HG03442 (cell line): ENCODE results near the gene FHIP2A.
"Not testable (repeated sequence)": the region's sequence is repeated elsewhere in the genome, so short reads cannot be mapped to it uniquely, and the experiment has no call there.

Experiments
- ATAC-seq: cut with Tn5 transposase; IDR thresholded peaks from one replicate; pipeline ENCODE4 v1.9.1; 2021; ENCODE audit warnings: mild to moderate bottlenecking, moderate library complexity; ENCODE audit not compliant: unreplicated experiment

Gene FHIP2A, protein sequence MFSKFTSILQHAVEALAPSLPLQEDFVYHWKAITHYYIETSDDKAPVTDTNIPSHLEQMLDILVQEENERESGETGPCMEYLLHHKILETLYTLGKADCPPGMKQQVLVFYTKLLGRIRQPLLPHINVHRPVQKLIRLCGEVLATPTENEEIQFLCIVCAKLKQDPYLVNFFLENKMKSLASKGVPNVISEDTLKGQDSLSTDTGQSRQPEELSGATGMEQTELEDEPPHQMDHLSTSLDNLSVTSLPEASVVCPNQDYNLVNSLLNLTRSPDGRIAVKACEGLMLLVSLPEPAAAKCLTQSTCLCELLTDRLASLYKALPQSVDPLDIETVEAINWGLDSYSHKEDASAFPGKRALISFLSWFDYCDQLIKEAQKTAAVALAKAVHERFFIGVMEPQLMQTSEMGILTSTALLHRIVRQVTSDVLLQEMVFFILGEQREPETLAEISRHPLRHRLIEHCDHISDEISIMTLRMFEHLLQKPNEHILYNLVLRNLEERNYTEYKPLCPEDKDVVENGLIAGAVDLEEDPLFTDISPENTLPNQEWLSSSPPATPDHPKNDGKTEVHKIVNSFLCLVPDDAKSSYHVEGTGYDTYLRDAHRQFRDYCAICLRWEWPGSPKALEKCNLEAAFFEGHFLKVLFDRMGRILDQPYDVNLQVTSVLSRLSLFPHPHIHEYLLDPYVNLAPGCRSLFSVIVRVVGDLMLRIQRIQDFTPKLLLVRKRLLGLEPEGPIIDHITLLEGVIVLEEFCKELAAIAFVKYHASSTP

DNA sequence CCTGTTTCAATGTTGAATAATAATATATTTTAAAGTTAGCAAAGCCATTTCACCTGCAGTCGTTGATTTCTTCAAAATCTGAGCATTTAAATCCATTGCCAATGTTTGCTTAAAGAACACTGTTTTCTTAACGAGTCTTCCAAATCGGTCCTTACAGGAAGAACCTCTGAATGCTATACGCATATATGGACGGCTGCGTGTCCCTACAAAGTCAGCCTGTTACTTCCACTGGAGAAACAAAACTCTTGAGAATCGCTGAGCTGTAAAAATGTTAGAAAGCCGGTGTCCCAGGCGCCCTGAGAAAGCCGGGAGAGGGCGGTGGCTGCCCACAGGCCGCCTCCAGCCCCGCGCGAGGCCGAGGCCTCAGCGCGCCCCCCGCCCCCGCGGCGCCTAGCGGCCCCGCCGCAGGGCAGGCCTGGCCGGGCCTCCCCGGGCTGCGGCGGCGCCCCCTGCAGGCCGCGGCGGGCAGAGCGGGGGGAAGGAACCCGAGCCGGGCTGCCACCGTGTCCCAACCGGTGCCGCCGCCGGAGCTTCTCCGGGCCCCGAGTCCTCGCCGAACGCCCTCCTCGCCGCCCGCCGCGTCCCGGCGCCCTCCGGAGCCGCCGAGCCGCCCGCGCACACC lies at the start of gene FHIP2A:
TSS of gene FHIP2A (plus strand) at position 488 of the 622 bp plus-strand sequence. CDS start 299 bp downstream, outside the sequence.
- peak; percentile 71 for ATAC-seq

DNA sequence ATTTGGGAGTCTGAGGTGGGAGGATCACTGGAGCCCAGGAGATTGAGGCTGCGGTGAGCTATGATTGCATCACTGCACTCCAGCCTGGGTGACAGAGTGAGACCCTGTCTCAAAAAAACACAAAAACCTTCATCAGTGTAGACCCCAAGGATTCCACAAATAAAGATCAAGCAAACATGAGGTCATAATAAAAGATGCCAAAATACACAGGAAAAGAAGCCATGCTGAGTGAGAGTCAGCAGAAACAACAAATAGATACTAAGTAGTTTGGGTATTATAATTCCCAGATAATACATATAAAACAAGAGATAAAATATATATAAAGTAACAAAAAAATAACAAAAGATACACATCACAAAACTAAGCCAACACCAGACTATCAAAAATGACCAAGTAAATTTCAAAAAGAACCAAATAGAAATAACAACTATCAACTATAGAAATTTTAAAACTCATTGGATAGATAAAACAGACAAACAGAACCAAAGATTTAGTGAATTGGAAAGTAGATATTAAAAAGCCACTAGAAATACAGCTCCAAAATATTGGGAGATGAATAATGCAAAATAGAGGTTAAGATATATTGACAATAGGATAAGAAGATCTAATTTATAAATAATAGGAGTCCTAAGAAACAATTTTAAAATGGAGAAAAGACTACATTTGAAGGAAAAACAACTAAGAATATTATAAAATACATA lies 48.9 kb upstream of the FHIP2A start:
- ATAC-seq, result no peak

DNA sequence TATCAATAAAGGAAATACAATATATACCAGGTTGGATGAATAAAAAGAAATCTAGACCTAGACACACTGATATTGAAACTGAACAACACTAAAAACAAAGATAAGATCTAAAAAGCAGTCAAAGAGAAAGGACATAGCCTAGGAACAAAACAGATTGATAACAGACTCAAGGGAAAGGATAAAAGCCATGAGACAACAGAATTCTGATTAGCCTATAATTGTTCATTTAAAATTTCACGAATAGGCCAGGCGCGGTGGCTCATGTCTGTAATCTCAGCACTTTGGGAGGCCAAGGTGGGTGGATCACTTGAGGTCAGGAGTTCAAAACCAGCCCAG lies 48.4 kb upstream of the FHIP2A start:
- ATAC-seq, result no peak

DNA sequence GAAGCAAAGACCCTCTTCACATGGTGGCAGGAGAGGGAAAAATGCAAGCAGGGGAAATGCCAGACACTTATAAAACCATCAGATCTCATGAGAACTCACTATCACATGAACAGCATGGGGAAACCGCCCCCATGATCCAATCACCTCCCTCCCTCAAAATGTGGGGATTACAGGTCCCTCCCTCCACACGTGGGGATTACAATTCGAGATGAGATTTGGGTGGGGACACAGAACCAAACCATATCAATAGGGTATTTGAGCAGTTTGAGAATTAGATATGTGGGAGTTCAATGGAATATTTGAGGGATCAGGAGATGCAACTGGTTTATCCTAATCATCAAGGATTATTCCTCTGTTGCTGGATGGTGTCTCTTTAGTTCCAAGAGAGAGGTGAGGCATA lies 46.5 kb upstream of the FHIP2A start:
- ATAC-seq, result not testable (repeated sequence)

DNA sequence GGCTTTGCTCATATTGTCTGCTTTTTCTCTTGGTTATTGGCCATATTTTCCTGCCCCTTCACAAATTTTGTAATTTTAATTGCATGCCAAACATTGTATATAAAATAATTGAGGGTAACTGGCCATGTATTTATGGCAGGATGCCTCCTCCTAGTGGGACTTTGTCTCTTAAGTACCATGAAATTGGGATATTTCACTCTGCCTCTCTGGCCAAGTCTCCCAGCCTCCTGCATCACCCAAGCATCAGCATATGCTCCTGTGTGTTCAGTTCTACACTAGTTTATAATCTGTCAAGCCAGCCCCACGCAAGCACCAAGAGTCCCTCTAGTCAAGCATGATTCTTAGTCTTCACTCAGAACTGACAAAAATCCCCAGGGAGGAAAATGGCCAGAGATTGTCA lies 44.2 kb upstream of the FHIP2A start:
- ATAC-seq, result no peak

DNA sequence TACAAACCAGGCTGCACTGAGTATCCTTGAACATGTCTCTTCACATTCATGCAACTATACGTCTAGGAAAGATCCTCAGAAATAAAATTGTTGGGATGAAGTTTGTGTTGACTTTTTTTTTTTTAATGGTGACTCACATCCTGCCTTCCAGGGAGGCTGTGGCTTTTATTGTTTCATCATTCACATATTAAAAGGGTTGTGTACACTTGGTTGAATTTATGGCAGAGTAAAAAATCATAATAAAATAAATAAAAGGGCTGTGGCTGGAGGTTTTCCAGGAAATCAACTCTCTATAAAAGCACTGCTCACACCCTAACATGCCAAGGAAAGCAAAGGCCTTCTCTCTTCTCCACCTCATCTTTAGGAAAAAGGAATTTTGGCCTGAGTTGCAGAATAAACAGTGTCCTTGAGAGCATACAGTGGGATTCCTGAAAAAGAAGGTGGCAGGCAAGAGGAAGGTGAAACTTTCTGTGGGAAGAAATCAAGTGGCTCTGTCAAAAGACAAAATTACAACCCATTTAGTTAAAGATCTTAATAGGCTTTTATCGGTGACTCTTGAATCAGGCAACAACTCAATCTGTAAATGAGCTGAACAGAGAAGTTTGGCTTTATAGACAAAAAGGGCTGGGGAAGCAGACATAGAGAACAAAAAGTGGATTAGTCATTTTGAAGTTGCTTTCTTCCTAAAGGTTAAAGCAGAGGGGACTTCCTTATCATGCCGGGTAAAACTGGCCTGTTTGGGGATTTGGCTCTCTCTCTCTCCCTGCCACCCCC lies 41.6 kb upstream of the FHIP2A start:
- no peak for ATAC-seq

DNA sequence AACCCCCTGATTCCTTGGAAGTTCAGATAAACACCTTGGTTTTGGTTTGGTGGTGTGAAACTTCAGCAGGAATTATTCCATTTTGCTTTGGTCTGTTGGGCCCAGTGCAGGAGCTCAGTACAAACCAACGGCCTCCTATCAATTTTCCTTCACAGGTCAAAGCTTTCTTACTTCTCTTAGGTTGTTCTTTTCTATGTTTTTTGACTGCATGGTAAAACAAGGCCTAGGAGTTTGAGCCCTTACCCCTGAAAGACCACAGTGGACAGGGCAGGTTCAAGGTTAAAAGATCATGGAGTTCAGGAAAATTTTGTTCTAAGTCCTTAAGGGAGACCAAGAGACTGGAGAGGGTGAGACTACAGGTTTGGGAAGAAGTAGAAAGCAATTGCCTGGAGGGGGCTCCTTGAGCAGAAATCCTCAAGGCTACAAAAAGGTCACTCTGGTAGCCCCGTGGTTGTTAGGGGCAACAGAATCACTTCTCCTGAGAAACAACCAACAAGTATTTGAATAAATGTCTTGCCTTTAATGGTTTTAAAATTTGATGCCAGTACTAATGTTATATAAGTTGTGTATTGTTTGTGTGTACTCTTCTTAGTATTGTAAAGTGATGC lies 40.9 kb upstream of the FHIP2A start:
- no peak for ATAC-seq

DNA sequence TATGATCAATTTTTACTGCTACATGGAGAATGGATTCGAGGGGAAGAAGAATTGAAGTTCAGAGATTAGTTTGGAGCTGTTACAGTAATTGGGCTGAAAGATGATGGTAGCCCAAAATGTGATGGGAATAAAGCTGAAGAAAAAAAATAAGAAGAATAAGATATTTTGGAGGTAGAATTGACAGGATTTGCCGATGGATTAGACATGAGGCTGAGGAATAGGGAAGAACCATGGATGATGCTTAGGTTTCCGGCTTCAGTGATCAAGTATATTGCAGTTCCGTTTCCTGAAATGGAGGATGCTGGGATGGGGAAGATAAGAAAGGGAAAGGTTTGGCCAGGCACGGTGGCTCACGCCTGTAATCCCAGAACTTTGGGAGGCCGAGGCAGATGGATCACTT lies 38.9 kb upstream of the FHIP2A start:
- no peak for ATAC-seq

DNA sequence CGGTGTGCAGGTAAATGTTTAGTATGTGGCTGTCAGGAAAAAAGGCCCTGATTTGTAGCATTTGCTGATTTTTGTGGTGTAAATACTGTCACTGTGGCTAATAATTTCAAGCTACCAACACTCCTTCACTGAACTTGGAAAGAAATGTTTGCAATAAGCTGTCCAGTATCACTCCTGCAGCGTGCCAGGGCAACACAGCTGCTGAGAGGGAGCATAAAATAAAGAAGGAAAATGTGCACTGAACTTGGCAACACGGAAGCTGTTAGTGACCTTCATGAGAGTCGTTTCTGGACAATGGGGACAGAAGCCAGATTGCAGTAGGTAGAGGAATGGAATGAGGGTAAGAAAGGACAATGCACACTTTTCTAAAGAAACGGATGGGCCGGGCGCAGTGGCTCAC lies 37.9 kb upstream of the FHIP2A start:
- no peak for ATAC-seq

DNA sequence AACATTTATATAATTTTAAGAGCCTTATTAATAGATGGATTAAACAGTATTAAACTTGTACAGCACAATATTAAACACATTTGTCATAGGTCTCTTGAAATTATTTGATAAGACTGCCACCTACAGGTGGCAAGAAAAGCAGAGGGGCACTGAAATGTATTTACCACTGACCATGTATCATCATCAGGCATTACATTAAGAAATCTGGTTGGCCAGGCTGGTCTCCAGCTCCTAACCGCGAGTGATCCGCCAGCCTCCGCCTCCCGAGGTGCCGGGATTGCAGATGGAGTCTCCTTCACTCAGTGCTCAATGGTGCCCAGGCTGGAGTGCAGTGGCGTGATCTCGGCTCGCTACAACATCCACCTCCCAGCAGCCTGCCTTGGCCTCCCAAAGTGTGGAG lies 35.1 kb upstream of the FHIP2A start:
- ATAC-seq, result peak; percentile 70

DNA sequence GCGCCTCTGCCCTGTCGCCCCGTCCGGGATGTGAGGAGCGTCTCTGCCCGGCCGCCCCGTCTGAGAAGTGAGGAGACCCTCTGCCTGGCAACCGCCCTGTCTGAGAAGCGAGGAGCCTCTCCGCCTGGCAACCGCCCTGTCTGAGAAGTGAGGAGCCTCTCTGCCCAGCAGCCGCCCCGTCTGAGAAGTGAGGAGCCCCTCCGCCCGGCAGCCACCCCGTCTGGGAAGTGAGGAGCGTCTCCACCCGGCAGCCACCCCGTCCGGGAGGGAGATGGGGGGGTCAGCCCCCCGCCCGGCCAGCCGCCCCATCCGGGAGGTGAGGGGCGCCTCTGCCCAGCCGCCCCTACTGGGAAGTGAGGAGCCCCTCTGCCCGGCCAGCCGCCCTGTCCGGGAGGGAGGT lies 34.4 kb upstream of the FHIP2A start:
- ATAC-seq, result not testable (repeated sequence)

DNA sequence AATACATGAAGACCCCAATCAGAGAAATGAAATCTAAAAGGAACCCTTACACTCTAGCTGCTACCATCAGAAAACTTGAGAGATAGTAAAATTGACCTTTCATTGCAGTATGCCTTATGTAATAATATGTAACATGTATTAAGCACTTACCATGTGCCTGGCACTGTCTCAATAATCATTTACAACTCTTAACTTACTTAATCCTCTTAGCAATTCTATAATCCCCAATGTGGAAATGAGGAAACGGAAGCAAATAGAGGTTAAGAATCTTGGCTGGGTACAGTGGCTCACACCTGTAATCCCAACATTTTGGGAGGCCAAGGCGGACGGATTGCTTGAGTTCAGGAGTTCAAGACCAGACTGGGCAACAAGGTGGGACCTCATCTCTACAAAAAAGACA lies 29.8 kb upstream of the FHIP2A start:
- no peak for ATAC-seq

DNA sequence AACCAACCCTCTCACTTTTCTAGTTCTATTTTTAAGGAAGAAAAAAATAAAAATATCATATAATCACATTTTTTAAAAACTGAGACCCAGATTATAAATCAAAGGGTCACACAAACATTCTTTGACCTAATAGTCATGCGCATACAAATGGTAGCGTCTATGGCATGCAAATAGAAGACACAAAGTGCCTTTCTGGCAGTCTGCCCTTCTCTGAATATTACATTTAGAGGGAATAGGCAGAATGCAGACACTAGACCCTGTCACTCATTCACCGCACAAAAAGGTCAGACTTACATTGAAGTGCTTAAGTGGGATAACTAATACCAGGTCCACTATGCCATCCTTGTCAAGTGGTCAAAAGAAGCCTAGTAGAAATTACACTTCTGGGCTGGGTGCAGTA lies 26.5 kb upstream of the FHIP2A start:
- no peak for ATAC-seq

DNA sequence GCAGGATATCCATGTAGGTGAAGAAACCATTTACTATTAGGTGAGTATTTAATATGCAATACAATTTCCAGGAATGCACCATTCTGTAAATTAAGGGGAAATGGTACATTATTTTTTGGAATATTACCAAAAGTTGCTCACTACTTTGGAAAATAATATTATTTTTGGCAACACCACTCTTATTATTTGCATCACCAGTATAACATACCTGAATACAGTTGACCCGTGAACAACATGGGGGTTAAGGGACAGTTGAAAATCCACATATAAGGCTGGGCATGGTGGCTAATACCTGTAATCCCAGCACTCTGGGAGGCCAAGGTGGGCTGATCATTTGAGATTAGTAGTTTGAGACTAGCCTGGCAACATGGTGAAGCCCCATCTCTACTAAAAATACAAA lies 21.2 kb upstream of the FHIP2A start:
- ATAC-seq, result no peak

DNA sequence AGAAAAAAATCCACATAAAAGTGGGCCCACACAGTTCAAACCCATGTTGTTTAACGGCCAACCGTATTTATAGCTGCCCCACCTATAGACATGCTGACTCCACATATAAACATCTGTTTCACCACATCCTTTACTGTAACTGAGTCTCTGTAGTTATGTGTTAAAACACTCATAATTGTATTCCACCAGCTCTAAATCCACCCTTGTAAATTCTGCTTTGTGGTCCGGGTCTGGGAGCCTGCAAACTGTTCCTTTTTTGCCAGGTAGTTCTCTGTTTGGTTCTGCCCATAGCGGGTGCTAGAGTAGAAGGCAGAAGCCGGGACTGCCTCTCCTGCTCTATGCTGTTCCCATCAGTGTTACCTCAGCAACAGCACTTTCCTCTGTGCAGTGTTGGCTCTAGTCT lies 20.2 kb upstream of the FHIP2A start:
- peak; percentile 77 for ATAC-seq

DNA sequence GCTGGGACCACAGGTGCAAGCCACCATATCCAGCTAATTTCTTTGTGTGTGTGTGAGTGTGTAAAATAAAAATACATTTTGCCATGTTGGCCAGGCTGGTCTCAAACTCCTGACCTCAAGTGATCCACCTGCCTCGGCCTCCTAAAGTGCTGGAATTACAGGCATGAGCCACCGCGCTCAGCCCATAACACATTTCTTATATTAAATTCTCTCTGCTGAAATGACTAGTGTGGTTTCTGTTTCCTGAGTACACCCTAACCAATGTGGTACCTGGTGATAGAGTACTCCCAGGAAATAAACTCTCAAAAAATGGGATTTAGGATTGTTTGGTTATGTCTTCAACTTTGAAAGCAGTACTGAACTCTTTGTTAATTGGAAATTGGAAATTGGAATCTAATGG lies 19.4 kb upstream of the FHIP2A start:
- ATAC-seq, result no peak

DNA sequence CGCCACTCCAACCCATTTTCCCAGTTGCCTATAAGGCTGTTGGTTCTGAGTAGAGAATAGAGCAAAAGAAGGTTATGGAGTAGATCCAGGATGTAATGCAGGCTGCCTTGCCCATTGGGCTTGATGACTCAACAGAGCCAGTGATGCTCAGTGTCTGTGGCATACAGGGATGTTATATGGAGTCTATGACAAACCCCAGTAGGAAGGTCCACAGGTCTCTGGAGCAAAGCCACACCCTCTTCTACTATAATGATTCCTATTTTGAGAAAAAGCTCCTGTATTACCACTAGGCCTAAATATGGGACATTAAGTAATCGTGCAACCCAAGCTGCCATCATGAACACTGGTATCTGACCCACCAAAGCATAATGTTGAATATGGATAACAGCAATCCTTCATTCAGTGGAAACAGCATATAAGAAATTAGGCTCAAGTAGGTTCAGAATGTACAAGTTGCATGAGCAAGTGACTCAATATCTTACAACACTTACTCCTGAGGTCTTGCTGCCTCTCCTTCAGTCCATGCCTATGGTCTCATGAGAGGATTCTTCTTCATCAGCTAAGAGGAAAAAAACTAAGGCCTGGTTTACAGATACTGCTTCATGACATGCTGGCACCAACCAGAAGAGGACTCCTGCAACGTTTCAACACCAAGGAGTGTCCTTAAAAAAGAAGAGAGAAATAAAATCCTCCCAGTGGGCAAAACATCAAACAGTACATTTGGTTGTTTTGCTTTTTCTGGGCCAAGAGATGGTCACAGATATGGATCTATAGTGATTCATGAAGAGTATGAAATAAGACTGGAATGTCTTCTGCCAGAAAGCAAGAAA lies 14.8 kb upstream of the FHIP2A start:
- ATAC-seq, result no peak

DNA sequence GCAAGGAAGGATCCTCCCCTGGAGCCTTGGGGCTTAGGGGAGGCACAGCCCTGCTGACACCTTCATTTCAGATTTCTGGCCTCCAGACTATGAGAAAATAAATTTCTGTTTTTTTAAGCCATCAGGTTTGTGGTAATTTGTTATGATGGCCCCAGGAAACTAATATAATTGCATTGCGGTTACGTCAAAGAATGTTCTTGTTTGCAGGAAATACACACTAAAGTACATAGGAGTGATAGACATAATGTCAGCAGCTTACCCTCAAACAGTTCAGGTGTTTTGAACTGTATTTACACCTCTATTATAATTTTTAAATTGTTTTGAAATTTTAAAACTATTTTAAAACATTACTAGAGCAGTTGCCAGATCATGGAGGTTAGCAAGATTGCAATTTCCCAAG lies 12.6 kb upstream of the FHIP2A start:
- ATAC-seq, result no peak

DNA sequence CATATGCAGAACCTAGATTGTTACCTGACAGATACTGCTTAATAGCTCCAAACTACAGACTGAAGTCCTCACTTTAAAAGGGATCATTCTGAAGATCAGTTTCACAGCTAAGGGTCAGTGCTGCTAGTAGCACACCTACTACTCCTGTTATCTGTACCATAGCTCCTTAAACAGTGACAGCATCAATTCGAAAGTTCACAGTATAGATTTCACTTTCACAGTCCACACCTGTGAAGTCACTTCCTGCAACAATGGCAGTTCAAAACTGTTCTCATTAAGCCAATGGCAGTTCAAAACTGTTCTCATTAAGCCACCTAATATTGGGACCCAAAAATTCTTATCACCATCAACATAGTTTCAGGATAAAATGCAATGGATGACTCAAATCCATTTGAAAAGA lies 10.7 kb upstream of the FHIP2A start:
- peak; percentile 100 for ATAC-seq
